Left hindlimb (tissue), 1 donor: Measurements from ENCODE around the gene TSHZ2.
"Not testable (repeated sequence)": the region's sequence is repeated elsewhere in the genome, so short reads cannot be mapped to it uniquely, and the experiment has no call there.

ENCODE experiments used
- DNase-seq: peaks from one replicate; pipeline ENCODE4 v3.0.0-alpha.2; 2018

Gene TSHZ2

DNA sequence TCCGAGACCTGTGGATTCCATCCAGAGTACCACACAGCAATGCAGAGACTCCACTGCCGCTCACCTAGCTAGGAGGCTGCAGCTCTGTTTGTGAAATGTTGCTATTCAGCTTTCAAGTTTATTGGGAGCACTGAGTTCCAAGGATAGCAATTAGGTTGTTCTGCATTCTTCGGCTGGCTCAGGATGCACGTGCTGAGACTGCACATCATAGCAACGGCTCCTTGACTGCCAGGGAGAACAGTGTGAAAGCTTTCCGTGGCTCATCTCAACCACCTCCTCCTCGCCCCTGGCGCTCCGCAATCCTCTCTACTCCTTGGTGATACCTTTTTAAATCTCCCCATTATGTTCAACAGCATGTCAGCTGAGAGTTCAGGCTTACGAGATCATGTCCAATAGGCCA is 116.6 kb downstream of the TSHZ2 start:
- DNase-seq: no peak

- not testable (repeated sequence) for DNase-seq
Observed at GRCh38 chr20:53089851-53090250, 117.7 kb downstream of the TSHZ2 start.

DNA sequence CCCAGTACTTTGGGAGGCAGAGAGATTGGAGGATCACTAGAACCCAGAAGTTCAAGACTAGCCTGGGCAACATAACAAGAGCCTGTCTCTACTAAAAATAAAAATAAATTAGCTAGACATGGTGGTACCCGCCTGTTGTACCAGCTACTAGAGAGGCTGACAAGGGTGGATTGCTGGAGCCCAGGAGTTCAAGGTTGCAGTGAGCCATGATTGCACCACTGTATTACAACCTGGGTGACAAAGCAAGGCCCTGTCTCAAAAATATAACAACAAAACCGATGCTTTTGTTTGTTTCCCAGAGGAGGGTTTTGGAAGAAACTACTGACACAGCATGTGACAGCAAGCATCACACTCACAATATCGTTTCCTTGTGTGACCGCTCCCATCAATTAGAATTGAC is 119.6 kb downstream of the TSHZ2 start:
- DNase-seq: no peak

DNA sequence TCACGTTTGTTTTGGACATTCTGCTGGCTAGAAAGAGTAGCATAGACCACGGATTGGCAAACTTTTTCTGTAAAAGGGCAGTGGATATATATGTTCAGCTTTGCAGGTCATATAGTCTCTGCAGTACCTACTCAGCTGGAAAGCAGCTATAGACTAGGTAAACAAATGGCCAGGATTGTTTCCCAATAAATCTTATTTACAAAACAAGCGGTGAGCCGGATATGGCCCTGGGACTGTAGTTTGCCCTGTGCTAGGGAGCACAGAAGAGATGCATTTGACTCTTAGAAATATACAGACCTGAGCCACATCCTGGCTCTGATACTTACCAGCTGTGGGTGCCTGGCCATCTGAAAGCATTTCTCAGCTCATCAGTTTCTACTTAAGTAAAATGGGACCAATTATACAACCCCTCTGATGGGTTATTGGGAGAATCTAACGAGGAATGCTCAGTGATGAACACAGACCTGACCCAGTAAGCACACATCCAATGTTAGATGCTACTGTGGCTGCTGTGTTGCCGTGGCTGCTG is 120.7 kb downstream of the TSHZ2 start:
- DNase-seq: no peak

DNA sequence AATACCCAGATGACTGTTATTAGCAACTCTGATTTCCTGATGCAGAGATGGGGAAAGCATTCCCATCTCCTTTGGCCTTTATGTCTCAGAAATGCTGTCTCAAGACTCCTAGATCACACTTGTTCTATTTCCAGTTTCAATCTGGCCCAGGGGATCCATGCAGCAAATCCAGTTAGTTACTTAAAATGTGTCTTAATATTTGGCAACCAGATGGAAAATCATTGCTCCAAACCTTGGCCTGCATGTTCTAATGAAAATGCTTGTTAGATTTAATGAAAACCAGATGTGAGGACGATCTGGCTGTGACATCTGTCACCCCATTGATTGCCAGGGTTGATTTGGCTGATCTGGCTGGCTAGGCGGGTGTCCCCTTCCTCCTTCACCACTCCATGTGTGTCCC is 125.2 kb downstream of the TSHZ2 start:
- no peak for DNase-seq

DNA sequence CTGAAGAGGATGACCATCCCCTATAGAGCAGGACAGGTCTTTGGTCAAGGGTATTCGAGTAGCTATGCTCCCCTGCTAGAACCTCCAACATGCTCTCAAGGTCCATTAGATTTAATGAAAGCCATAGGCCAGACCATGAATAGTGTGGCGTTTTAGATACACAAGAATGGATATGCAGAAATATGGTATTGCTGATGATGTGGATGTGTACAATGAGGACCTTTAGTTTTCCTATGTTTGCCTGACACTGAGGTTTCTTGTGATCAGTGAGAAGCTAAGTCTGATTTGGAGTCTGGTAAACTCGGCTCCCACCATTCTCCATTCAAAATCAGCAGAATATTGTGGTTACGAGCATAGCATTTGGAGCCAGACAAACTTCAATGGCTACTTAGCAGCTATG is 125.6 kb downstream of the TSHZ2 start:
- no peak for DNase-seq

- no peak for DNase-seq
Observed at GRCh38 chr20:53098621-53099020, 126.5 kb downstream of the TSHZ2 start.

DNA sequence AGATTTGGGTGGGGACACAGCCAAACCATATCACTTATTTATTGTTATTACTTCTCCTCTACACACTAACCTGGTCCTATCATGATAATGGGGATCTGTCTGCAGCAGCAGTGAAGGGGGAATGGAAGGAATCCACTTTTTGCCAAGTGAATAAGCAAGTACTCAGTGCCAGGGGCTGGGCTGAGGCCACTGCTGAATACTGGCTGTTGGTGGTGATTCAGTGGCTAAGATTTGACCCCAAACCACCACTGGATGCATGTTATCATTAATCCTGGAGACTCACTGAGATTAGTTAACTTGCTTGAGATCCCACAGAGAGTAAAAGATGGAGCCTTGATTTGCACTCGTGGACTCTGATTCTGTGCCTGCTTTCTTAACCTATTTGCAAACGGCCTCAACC is 127.7 kb downstream of the TSHZ2 start:
- DNase-seq: no peak

GRCh38 chr20:53100476-53100911 is 128.3 kb downstream of the TSHZ2 start:
- no peak for DNase-seq

GRCh38 chr20:53101992-53102760 is 130.0 kb downstream of the TSHZ2 start:
- no peak for DNase-seq

DNA sequence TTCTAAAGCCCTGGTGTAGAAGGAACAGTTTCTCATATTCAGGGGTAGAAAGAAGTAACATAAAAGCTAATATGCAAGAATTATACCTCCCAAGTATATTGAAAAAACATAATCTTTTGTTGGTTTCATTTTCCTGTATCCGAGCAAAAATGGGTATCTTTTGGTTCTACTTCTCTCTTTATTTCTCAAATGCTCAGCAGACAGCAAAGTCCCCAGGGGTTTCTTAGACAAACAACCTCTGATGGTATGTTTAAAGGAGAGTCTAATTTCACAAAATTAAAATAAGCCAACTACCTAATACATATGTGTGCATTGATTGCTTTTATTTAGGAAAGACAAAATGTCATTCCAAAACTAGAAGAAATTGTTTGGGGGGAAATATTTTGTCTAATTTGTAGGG is 131.0 kb downstream of the TSHZ2 start:
- no peak for DNase-seq

DNA sequence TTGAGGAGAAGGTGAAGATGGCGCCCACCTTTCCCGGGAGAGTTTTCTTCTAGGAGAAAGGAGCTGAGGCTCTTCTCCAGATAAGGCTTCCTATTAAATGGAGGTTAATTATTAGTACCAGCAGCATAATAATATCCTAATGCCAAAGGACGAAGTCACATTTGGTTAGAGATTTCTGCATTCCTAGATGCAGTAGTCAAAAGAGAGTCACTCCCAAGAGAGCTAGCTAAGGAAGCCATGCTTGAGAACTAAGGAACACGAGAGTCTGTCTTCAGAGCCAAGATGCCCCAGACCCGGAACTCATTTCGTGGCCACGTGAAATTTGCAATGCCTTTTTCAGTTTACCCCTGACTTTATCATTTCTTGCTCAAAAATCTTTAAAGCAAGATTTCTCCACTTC is 132.7 kb downstream of the TSHZ2 start:
- DNase-seq: no peak

DNA sequence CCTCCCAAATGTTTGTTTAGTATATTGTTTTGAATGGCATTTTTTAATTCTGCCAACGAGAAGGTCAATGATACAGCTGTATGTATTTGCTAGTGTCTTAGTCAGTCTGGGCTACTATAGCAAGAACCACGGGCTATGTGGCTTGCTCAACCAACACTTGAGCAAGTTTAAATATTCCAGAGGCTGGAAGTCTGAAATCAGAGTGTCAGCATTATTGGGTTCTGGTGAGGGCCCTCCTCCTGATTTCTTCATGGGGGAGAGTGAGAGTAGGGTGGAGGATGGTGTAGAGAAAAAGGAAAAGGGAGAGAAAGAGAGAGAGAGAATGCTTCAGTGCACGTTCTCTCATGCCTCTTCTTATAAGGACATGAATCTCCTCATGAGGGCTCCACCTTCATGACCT is 144.6 kb downstream of the TSHZ2 start:
- DNase-seq: no peak

- DNase-seq: no peak
Observed at GRCh38 chr20:53122853-53123252, 150.7 kb downstream of the TSHZ2 start.

GRCh38 chr20:53124075-53124551 is 152.0 kb downstream of the TSHZ2 start:
- DNase-seq: no peak

- no peak for DNase-seq
Observed at GRCh38 chr20:53124803-53125202, 152.6 kb downstream of the TSHZ2 start.

- no peak for DNase-seq
Observed at GRCh38 chr20:53126185-53126584, 154.0 kb downstream of the TSHZ2 start.

- no peak for DNase-seq
Observed at GRCh38 chr20:53127027-53127426, 154.9 kb downstream of the TSHZ2 start.

DNA sequence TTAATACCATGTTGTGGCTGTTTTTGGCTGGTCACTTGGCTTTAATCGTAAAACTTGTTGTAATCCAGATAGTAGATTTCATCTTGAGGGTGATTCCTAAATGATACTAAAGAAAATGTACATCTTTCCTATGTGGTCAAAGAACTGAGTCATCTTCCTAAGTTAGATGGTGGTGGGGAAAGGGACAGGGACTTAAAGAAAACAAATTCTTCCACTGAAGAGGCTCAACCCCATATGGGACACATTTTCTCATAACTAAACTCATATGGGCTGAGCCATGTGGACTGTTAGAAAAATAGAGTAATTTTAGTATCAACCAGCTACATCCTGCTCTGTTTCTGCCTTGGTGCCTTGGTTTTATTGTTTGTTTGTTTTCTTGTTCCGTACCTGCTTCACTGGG is 155.8 kb downstream of the TSHZ2 start:
- no peak for DNase-seq

DNA sequence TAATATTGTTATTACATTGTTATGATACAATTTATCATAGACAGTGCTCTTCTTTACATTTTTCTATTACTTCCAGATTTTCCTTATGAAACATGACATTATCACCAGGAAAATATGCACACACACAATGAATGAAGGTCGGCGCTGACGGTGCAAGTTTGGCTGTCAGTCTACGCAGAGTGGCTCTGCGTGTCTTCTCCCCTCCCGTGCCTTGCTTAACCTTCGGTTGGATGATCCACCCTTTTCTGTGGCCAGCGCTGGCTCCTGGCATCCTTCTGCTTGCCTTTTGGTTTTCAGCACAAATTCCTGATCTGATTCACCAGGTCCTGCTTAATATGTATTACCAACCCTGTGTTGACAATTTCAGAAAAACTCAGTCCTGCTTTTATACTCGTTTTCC is 157.4 kb downstream of the TSHZ2 start:
- no peak for DNase-seq

- no peak for DNase-seq
Observed at GRCh38 chr20:53130795-53131194, 158.6 kb downstream of the TSHZ2 start.

- DNase-seq: no peak
Observed at GRCh38 chr20:53133125-53133524, 161.0 kb downstream of the TSHZ2 start.

- no peak for DNase-seq
Observed at GRCh38 chr20:53133628-53134027, 161.5 kb downstream of the TSHZ2 start.

GRCh38 chr20:53136473-53136872 is 164.3 kb downstream of the TSHZ2 start:
- no peak for DNase-seq
